K562 (cell line): ENCODE measurements around the gene METRN. TPM values are rescaled to one million over a fixed set of nuclear protein-coding genes. Genes with fewer than 3 reads are reported as not detected.
A peak's percentile ranks its signal among the peaks of the same experiment; 100 is the strongest.

ENCODE experiments used
- ATAC-seq: fragments of 200-7000 bp; cut with Tn5 transposase; 3 replicates; pipeline ENCODE4 v1.9.1; 2020; ENCODE audit warnings: moderate library complexity
- BruUV-seq: library from RNA; stranded (reverse); fragments of 400-500 nt; replicated peaks from 2 replicates; lab custom pipeline; 2021; lab: Mats Ljungman, UMichigan
- CTCF ChIA-PET: fragments of 300-600 bp; formaldehyde crosslinking; extraction: SDS; loops from one replicate; lab custom pipeline; 2021; ENCODE audit warnings: low intra/inter-chr PET ratio; lab: Yijun Ruan, JAX
- POLR2A ChIA-PET: fragments of 300-600, 350-650 bp; sonication (Branson Sonifier 250); formaldehyde crosslinking; extraction: SDS; loops from one replicate; lab custom pipeline; 2021; ENCODE audit warnings: antibody characterized with exemption, inconsistent platforms; lab: Yijun Ruan, JAX
- DNase-seq, 4 experiments: peaks; one replicate each; pipeline versions ENCODE4 v3.0.0 to v3.0.0-alpha.2; 2011 to 2018; ENCODE audit warnings: low spot score in 3 of 4, mixed read lengths in 3 of 4; ENCODE audit errors: extremely low read depth in 1 of 4
- FAIRE-seq: peaks from 2 replicates; lab custom pipeline; 2011; peaks lifted over from hg19 to GRCh38; lab: Jason Lieb, UNC
- H2AFZ ChIP-seq: 2 replicates; pipeline ENCODE4 v1.6.0; 2011; ENCODE audit warnings: low read depth, low read length, control low read depth, inconsistent platforms
- H3K27ac ChIP-seq: fragments of 200-600 bp; 3 replicates; pipeline ENCODE4 v1.8.0; 2011; ENCODE audit warnings: low read depth, mild to moderate bottlenecking, control low read depth, inconsistent platforms, low read length, moderate library complexity, mixed read lengths; ENCODE audit errors: extremely low read depth
- H3K27me3 ChIP-seq, 2 experiments: fragments of 300-600 bp in 1 of 2; 2 replicates in 1 of 2; 3 replicates in 1 of 2; pipeline versions ENCODE4 v1.6.0 to v1.8.0; 2011; ENCODE audit warnings: inconsistent platforms in 2 of 2, low read length in 2 of 2, mild to moderate bottlenecking in 1 of 2, mixed read lengths in 1 of 2, moderate library complexity in 1 of 2; ENCODE audit not compliant: control insufficient read depth in 2 of 2, insufficient read depth in 2 of 2
- H3K36me3 ChIP-seq: fragments of 300-600 bp; 3 replicates; pipeline ENCODE4 v1.8.0; 2011; ENCODE audit warnings: mild to moderate bottlenecking, low read length, inconsistent platforms; ENCODE audit not compliant: control insufficient read depth, insufficient read depth
- H3K4me1 ChIP-seq, 2 experiments: fragments of 200-600 bp in 1 of 2; replicated peaks in 1 of 2; 2 replicates in 1 of 2; 3 replicates in 1 of 2; pipeline versions ENCODE4 v1.5.1 to v1.8.0; 2011; ENCODE audit warnings: inconsistent platforms in 2 of 2, low read length in 2 of 2, mild to moderate bottlenecking in 1 of 2, mixed read lengths in 1 of 2, moderate library complexity in 1 of 2; ENCODE audit not compliant: control insufficient read depth in 2 of 2, insufficient read depth in 2 of 2
- H3K4me2 ChIP-seq: 2 replicates; pipeline ENCODE4 v1.6.1; 2011; ENCODE audit warnings: low read length, control low read depth, inconsistent platforms, mixed read lengths; ENCODE audit not compliant: insufficient read depth
- H3K4me3 ChIP-seq: fragments of 200-600 bp; sonication (generic), shearing (Covaris generic); 2 replicates; pipeline ENCODE4 v1.5.1; 2016; ENCODE audit warnings: control low read depth, inconsistent platforms
- H3K79me2 ChIP-seq: fragments of 200-600 bp; 3 replicates; pipeline ENCODE4 v1.8.0; 2011; ENCODE audit warnings: low read length, inconsistent platforms; ENCODE audit not compliant: control insufficient read depth, insufficient read depth
- H3K9ac ChIP-seq, 2 experiments: 2 replicates each; pipeline versions ENCODE4 v1.6.0 to v1.6.1; 2011; ENCODE audit warnings: low read depth in 2 of 2, low read length in 2 of 2, control low read depth in 1 of 2, inconsistent platforms in 1 of 2, mild to moderate bottlenecking in 1 of 2, mixed read lengths in 1 of 2; ENCODE audit not compliant: insufficient read depth in 1 of 2
- H3K9me1 ChIP-seq: one replicate; pipeline ENCODE4 v1.6.0; 2011; ENCODE audit warnings: inconsistent platforms, mild to moderate bottlenecking, low read length, moderate library complexity; ENCODE audit not compliant: control insufficient read depth, insufficient read depth
- H3K9me3 ChIP-seq: replicated peaks from 2 replicates; pipeline ENCODE4 v1.5.1; 2011; ENCODE audit warnings: low read depth, low read length, inconsistent platforms; ENCODE audit not compliant: control insufficient read depth, insufficient read depth
- H4K20me1 ChIP-seq: replicated peaks from 2 replicates; pipeline ENCODE4 v1.6.1; 2011; ENCODE audit warnings: low read length, inconsistent platforms, mixed read lengths; ENCODE audit not compliant: control insufficient read depth, insufficient read depth
- DNMT1 ChIP-seq: fragments of 450-650 bp; IDR thresholded peaks from 2 replicates; pipeline ENCODE4 v1.6.1; 2016; ENCODE audit warnings: antibody characterized with exemption, mild to moderate bottlenecking
- FOXA3 ChIP-seq, 2 experiments: fragments of 450-650 bp in 1 of 2; sonication (generic) in 1 of 2; formaldehyde crosslinking; IDR thresholded peaks in 1 of 2; conservative IDR thresholded peaks in 1 of 2; 2 replicates each; pipeline versions ENCODE4 v1.4.0 to v1.8.0; 2020 to 2022; ENCODE audit warnings: mild to moderate bottlenecking in 2 of 2, missing genetic modification reagents in 1 of 2
- GABPB2 ChIP-seq: fragments of 250-450 bp; sonication (Bioruptor Pico); conservative IDR thresholded peaks from 2 replicates; pipeline ENCODE4 v1.5.1; 2021; ENCODE audit warnings: mild to moderate bottlenecking
- HIVEP1 ChIP-seq: fragments of 250-450 bp; sonication (Bioruptor Pico); IDR thresholded peaks from 2 replicates; pipeline ENCODE4 v1.4.0; 2020; ENCODE audit warnings: mild to moderate bottlenecking
- MTF1 ChIP-seq: fragments of 250-450 bp; sonication (Bioruptor Pico); IDR thresholded peaks from 2 replicates; pipeline ENCODE4 v1.9.0; 2021; ENCODE audit warnings: moderate library complexity, mild to moderate bottlenecking, inconsistent platforms, borderline replicate concordance
- MXI1 ChIP-seq: IDR thresholded peaks from 2 replicates; pipeline ENCODE4 v1.6.1; 2011; ENCODE audit warnings: low read depth, mild to moderate bottlenecking, improper control_type of control experiment, low read length
- NFATC3 ChIP-seq: fragments of 450-650 bp; IDR thresholded peaks from 2 replicates; pipeline ENCODE4 v1.6.1; 2017; ENCODE audit warnings: mild to moderate bottlenecking
- POLR2B ChIP-seq: fragments of 450-650 bp; IDR thresholded peaks from 2 replicates; pipeline ENCODE4 v1.6.1; 2018; ENCODE audit warnings: low read depth; ENCODE audit not compliant: partially characterized antibody
- PURB ChIP-seq: sonication (generic); formaldehyde crosslinking; IDR thresholded peaks from 2 replicates; pipeline ENCODE4 v1.9.0; 2021; ENCODE audit warnings: low read depth, mild to moderate bottlenecking, missing genetic modification reagents
- RB1 ChIP-seq: fragments of 450-650 bp; IDR thresholded peaks from 2 replicates; pipeline ENCODE4 v1.6.1; 2017; ENCODE audit warnings: low read depth, mild to moderate bottlenecking
- TAL1 ChIP-seq: fragments of 450-650 bp; IDR thresholded peaks from 2 replicates; pipeline ENCODE4 v1.6.1; 2016; ENCODE audit warnings: mild to moderate bottlenecking
- TGIF2 ChIP-seq: sonication (generic); formaldehyde crosslinking; IDR thresholded peaks from 2 replicates; pipeline ENCODE4 v1.8.1; 2022; ENCODE audit warnings: mild to moderate bottlenecking, missing genetic modification reagents, moderate library complexity
- ZNF197 ChIP-seq: fragments of 200-800 bp; sonication (Bioruptor generic); IDR thresholded peaks from 2 replicates; pipeline ENCODE4 v1.6.1; 2016; ENCODE audit warnings: low read depth, missing genetic modification characterization, missing compliant biosample characterization
- ZNF316 ChIP-seq: fragments of 450-650 bp; IDR thresholded peaks from 2 replicates; pipeline ENCODE4 v1.6.1; 2016
- ZNF57 ChIP-seq: fragments of 450-650 bp; formaldehyde crosslinking; IDR thresholded peaks from 2 replicates; pipeline ENCODE4 v1.4.0; 2020; ENCODE audit warnings: mild to moderate bottlenecking, moderate library complexity
- ZNF589 ChIP-seq: fragments of 200-800 bp; sonication (Bioruptor generic); IDR thresholded peaks from 2 replicates; pipeline ENCODE4 v1.6.1; 2016; ENCODE audit warnings: low read depth, missing genetic modification characterization, missing compliant biosample characterization
- WGBS: fragments of 100-300 bp; shearing (Covaris generic); methylation state at CpG from one replicate; pipeline ENCODE4 v1.1.6; 2016; ENCODE audit warnings: low coverage, mixed read lengths; ENCODE audit not compliant: insufficient coverage; ENCODE audit errors: missing lambda C conversion rate; 5-methylcytosine and 5-hydroxymethylcytosine counted together
- in situ Hi-C: fragments of 300-500 bp; cut with MboI; formaldehyde crosslinking; loops from 4 replicates; pipeline ENCODE4 v1.15.0; 2018; ENCODE audit warnings: inconsistent platforms, mixed read lengths
- intact Hi-C: fragments of 100-400 bp; cut with micrococcal nuclease; formaldehyde crosslinking; loops from 2 replicates; pipeline ENCODE4 v1.14.2; 2022
- polyA plus RNA-seq, 8 experiments: library from polyadenylated mRNA; depleted of rRNA in 4 of 8; stranded (reverse) in 5 of 8; unstranded in 3 of 8; fragments of >200 nt; fragmentation: Nextera tagmentation in 2 of 8; fragmentation: Illumina TruSeq in 1 of 8; extraction: Ambion mirVana in 2 of 8; extraction: Trizol in 1 of 8; gene quantifications; 2 replicates each; pipeline versions ENCODE4 v1.2.1 to v1.2.3, GENCODE V29; 2011 to 2014; ENCODE audit warnings: inconsistent platforms in 1 of 8, missing spikeins in 1 of 8
- total RNA-seq, 7 experiments: library from RNA; depleted of rRNA in 6 of 7; stranded (reverse); fragments of >200 nt in 6 of 7; fragmentation: Illumina TruSeq in 2 of 7; extraction: Trizol in 2 of 7; gene quantifications; 2 replicates each; pipeline versions ENCODE4 v1.2.1 to v1.2.3, GENCODE V29; 2011 to 2021; ENCODE audit warnings: low replicate concordance in 1 of 7
- TF ChIP-seq, protein P1 (sequence below): fragments of 200-800 bp; sonication (Bioruptor generic); IDR thresholded peaks from 2 replicates; pipeline ENCODE4 v1.6.1; 2017; ENCODE audit warnings: missing genetic modification characterization, missing compliant biosample characterization
- TF ChIP-seq, protein P2 (sequence below): fragments of 450-650 bp; IDR thresholded peaks from 2 replicates; pipeline ENCODE4 v1.6.1; 2016; ENCODE audit warnings: borderline replicate concordance

METRN gene
- total and polyA plus RNA-seq, 9 of the 15 experiments (the other 6 are each of a cell fraction or from before 2014, with no cell fraction given) = 0.20 to 89.8 (median 15.4) TPM

DNA sequence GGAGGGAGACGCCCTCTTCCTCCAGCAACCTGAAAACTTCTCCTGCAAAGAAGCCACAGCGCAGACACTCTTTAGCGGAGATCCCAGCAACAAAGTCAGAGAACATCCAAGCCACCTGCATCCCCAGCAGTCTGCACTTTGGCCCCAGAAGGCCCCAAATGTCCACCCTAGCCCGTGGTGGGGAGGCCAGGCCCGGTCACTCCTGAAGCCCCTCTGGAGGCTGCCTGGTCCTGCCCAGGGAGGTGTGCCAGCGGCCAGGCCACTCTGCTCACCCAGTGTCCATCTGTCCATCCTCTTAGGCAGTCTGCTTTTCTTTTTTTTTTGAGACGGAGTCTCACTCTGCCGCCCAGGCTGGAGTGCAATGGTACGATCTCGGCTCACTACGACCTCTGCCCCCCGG, 17.4 kb downstream of the METRN start:
- no TSS peak for BruUV-seq
- H3K9me1 ChIP-seq = no peaks in the 10 kb centered on the region

More for the DNA sequence above, 17.4 kb downstream of the METRN start:
- no peak overlapping the region for H3K27ac ChIP-seq
- 0 out of 4 replicates have a peak overlapping the region, but pooled peaks of 1 of the 2 experiments have one; percentile 40 for H3K9ac ChIP-seq
- no peak overlapping the region for H3K4me2 ChIP-seq
- H4K20me1 ChIP-seq = no peaks in the 10 kb centered on the region; the same call in 1 of the 2 replicates
- TF ChIP-seq FOXA3 (CRISPR knock-in tag; conservative IDR thresholded peaks at IDR 0.05 in 1 of 2, IDR thresholded peaks at IDR 0.05 in 1 of 2) = no peak
- TF ChIP-seq ZNF197 (CRISPR knock-in tag) = no peak
- no peak for TF ChIP-seq DNMT1
- no peak for TF ChIP-seq RB1
- TF ChIP-seq, protein P1, sequence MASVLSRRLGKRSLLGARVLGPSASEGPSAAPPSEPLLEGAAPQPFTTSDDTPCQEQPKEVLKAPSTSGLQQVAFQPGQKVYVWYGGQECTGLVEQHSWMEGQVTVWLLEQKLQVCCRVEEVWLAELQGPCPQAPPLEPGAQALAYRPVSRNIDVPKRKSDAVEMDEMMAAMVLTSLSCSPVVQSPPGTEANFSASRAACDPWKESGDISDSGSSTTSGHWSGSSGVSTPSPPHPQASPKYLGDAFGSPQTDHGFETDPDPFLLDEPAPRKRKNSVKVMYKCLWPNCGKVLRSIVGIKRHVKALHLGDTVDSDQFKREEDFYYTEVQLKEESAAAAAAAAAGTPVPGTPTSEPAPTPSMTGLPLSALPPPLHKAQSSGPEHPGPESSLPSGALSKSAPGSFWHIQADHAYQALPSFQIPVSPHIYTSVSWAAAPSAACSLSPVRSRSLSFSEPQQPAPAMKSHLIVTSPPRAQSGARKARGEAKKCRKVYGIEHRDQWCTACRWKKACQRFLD (CRISPR knock-in tag) = no peak
- no peak for TF ChIP-seq ZNF316
- TF ChIP-seq PURB (CRISPR knock-in tag) = no peak
- no peak for TF ChIP-seq ZNF57 (CRISPR knock-in tag)
- TF ChIP-seq POLR2B = no peak
- TF ChIP-seq, protein P2, sequence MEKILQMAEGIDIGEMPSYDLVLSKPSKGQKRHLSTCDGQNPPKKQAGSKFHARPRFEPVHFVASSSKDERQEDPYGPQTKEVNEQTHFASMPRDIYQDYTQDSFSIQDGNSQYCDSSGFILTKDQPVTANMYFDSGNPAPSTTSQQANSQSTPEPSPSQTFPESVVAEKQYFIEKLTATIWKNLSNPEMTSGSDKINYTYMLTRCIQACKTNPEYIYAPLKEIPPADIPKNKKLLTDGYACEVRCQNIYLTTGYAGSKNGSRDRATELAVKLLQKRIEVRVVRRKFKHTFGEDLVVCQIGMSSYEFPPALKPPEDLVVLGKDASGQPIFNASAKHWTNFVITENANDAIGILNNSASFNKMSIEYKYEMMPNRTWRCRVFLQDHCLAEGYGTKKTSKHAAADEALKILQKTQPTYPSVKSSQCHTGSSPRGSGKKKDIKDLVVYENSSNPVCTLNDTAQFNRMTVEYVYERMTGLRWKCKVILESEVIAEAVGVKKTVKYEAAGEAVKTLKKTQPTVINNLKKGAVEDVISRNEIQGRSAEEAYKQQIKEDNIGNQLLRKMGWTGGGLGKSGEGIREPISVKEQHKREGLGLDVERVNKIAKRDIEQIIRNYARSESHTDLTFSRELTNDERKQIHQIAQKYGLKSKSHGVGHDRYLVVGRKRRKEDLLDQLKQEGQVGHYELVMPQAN = no peak
- no peak for TF ChIP-seq ZNF589
- no peak for TF ChIP-seq MXI1
- TF ChIP-seq TGIF2 (CRISPR knock-in tag) = no peak
- no peak for TF ChIP-seq MTF1 (CRISPR knock-in tag)
- TF ChIP-seq GABPB2 (CRISPR knock-in tag) = no peak
- no peak for TF ChIP-seq NFATC3
- no peak for TF ChIP-seq TAL1
- TF ChIP-seq HIVEP1 (CRISPR knock-in tag) = no peak
- FAIRE-seq (no peak), ATAC-seq (no peak), DNase-seq (no peak)
- in situ Hi-C loops (no loop called here), intact Hi-C loops (no loop called here)
- 88% methylated on average over 9 of the region's 12 CpGs for WGBS
- H3K79me2 ChIP-seq = peaks cover 23% of the 10 kb centered on the region
- ChIA-PET CTCF (no interaction called here), POLR2A (interaction anchor here (0.6 to 1.3 kb wide), 4 partner anchors 8 to 68 kb away, joined by 3 to 7 read pairs (median 4); partner anchors contain the start of genes CIAO3 and GNG13)
- H3K9me3 ChIP-seq = no peaks in the 10 kb centered on the region
- no peak overlapping the region for H3K4me3 ChIP-seq
- peaks cover 78% of the 10 kb centered on the region; the same call in 2 of the 3 replicates for H3K36me3 ChIP-seq
- peaks cover 10 to 95% of the 10 kb centered on the region in 2 experiments for H3K4me1 ChIP-seq
- H2AFZ ChIP-seq = no peak overlapping the region
- no peaks in the 10 kb centered on the region for H3K27me3 ChIP-seq
